HG03039 (cell line): ENCODE results near the gene UPF3A.
"Not testable (repeated sequence)": the region's sequence is repeated elsewhere in the genome, so short reads cannot be mapped to it uniquely, and the experiment has no call there.

ENCODE experiments used
- ATAC-seq: cut with Tn5 transposase; IDR thresholded peaks from one replicate; pipeline ENCODE4 v1.9.1; 2021; ENCODE audit warnings: mild to moderate bottlenecking, moderate library complexity; ENCODE audit not compliant: unreplicated experiment

The UPF3A gene

GRCh38 chr13:114281351-114282040 is at the start of gene UPF3A:
TSS of gene UPF3A (plus strand) at chr13:114281601. CDS start at chr13:114281640, 39 bp downstream.
- ATAC-seq = peak; percentile 71

GRCh38 chr13:114231886-114232285 is 49.5 kb upstream of the UPF3A start:
- ATAC-seq = no peak

GRCh38 chr13:114234266-114234644 is 47.1 kb upstream of the UPF3A start:
- ATAC-seq = no peak

GRCh38 chr13:114234645-114235421 is 46.6 kb upstream of the UPF3A start, which contains the start of gene CDC16:
TSS of gene CDC16 (plus strand) at chr13:114234897. CDS start at chr13:114235085, 188 bp downstream.
- ATAC-seq = peak; percentile 73

GRCh38 chr13:114235697-114236096 is 45.7 kb upstream of the UPF3A start:
- ATAC-seq = no peak

- ATAC-seq = no peak
These were observed 45.2 kb upstream of the UPF3A start for GRCh38 chr13:114236227-114236626.

GRCh38 chr13:114237415-114238112 is 43.8 kb upstream of the UPF3A start:
- no peak for ATAC-seq

GRCh38 chr13:114241918-114242317 is 39.5 kb upstream of the UPF3A start:
- ATAC-seq = no peak

- ATAC-seq = no peak
These were observed 37.4 kb upstream of the UPF3A start for GRCh38 chr13:114243971-114244370.

- ATAC-seq = no peak
These were observed 36.8 kb upstream of the UPF3A start for GRCh38 chr13:114244637-114245036.

GRCh38 chr13:114248011-114248410 is 33.4 kb upstream of the UPF3A start:
- ATAC-seq = no peak

- no peak for ATAC-seq
These were observed 32.3 kb upstream of the UPF3A start for GRCh38 chr13:114249077-114249476.

- ATAC-seq = not testable (repeated sequence)
These were observed 29.6 kb upstream of the UPF3A start for GRCh38 chr13:114251639-114252440.

- no peak for ATAC-seq
These were observed 24.9 kb upstream of the UPF3A start for GRCh38 chr13:114256547-114256946.

- ATAC-seq = no peak
These were observed 24.4 kb upstream of the UPF3A start for GRCh38 chr13:114257014-114257413.

- no peak for ATAC-seq
These were observed 22.8 kb upstream of the UPF3A start for GRCh38 chr13:114258589-114258988.

GRCh38 chr13:114259374-114259773 is 22.0 kb upstream of the UPF3A start:
- ATAC-seq = no peak

- no peak for ATAC-seq
These were observed 21.4 kb upstream of the UPF3A start for GRCh38 chr13:114259974-114260373.

- no peak for ATAC-seq
These were observed 20.6 kb upstream of the UPF3A start for GRCh38 chr13:114260814-114261213.

- no peak for ATAC-seq
These were observed 20.0 kb upstream of the UPF3A start for GRCh38 chr13:114261328-114261965.
